ENCODE results near the gene COX20. TPM values are rescaled to one million over a fixed set of nuclear protein-coding genes. Genes with fewer than 3 reads are reported as not detected.

COX20 gene
- total RNA-seq, 4 donors from 2014 or later, result 74.8 to 125 (median 101) TPM

- TF ChIP-seq, protein P1, sequence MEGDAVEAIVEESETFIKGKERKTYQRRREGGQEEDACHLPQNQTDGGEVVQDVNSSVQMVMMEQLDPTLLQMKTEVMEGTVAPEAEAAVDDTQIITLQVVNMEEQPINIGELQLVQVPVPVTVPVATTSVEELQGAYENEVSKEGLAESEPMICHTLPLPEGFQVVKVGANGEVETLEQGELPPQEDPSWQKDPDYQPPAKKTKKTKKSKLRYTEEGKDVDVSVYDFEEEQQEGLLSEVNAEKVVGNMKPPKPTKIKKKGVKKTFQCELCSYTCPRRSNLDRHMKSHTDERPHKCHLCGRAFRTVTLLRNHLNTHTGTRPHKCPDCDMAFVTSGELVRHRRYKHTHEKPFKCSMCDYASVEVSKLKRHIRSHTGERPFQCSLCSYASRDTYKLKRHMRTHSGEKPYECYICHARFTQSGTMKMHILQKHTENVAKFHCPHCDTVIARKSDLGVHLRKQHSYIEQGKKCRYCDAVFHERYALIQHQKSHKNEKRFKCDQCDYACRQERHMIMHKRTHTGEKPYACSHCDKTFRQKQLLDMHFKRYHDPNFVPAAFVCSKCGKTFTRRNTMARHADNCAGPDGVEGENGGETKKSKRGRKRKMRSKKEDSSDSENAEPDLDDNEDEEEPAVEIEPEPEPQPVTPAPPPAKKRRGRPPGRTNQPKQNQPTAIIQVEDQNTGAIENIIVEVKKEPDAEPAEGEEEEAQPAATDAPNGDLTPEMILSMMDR (IDR thresholded peaks at IDR 0.05), result no peak
- TF ChIP-seq EP300 (IDR thresholded peaks at IDR 0.05) (no peak), POLR2AphosphoS5 (IDR thresholded peaks at IDR 0.05) (no peak), POLR2A (IDR thresholded peaks at IDR 0.05; ENCODE audit: low read depth) (no peak)
- Histone ChIP-seq H3K9me3 (no peaks in the 10 kb centered on the region), H3K27me3 (no peaks in the 10 kb centered on the region), H3K27ac (replicated peaks in 1 of 4) (peak overlapping the region; percentile 100), H3K4me1 (peaks cover 11 to 29% (median 25%) of the 10 kb centered on the region in 4 donors), H3K36me3 (peaks cover 0 to 15% (median 2%) of the 10 kb centered on the region in 4 donors), H3K4me3 (no peak overlapping the region)
- intact Hi-C loops (cut with DNase I), result loop anchor here (5.0 kb wide), 1 partner anchor 176 kb away; no protein-coding TSS in a partner anchor
- DNase-seq (ENCODE audit: extremely low spot score), result no peak
- 85% methylated on average over 1 of the region's 1 CpG for WGBS
These were observed 30.9 kb downstream of the COX20 start for GRCh38 chr1:244866355-244866754.

GRCh38 chr1:244868484-244869363 lies 33.3 kb downstream of the COX20 start:
- H3K27ac ChIP-seq (replicated peaks in 1 of 4), result no peak overlapping the region
- no peaks in the 10 kb centered on the region for H3K9me3 ChIP-seq
- no peak for DNase-seq (ENCODE audit: extremely low spot score)
- intact Hi-C loops (cut with DNase I), result loop anchor here (5.0 kb wide), 1 partner anchor 174 kb away; no protein-coding TSS in a partner anchor
- 96% methylated on average over 23 of the region's 23 CpGs for WGBS
- H3K36me3 ChIP-seq, result peaks cover 0 to 5% (median under 1%) of the 10 kb centered on the region in 4 donors
- no peak for TF ChIP-seq EP300 (IDR thresholded peaks at IDR 0.05)
- no peak for TF ChIP-seq POLR2A (IDR thresholded peaks at IDR 0.05; ENCODE audit: low read depth)
- no peak for TF ChIP-seq POLR2AphosphoS5 (IDR thresholded peaks at IDR 0.05)
- TF ChIP-seq, protein P1 (IDR thresholded peaks at IDR 0.05), result no peak
- H3K27me3 ChIP-seq, result no peaks in the 10 kb centered on the region
- peaks cover 4 to 18% (median 17%) of the 10 kb centered on the region in 4 donors for H3K4me1 ChIP-seq
- H3K4me3 ChIP-seq, result no peak overlapping the region

- WGBS, result 94% methylated on average over 12 of the region's 12 CpGs
- H3K4me1 ChIP-seq, result peaks cover 4 to 18% (median 17%) of the 10 kb centered on the region in 4 donors
- no peaks in the 10 kb centered on the region for H3K27me3 ChIP-seq
- intact Hi-C loops (cut with DNase I), result loop anchor here (5.0 kb wide), 1 partner anchor 173 kb away; no protein-coding TSS in a partner anchor
- no peak overlapping the region for H3K4me3 ChIP-seq
- H3K27ac ChIP-seq (replicated peaks in 1 of 4), result no peak overlapping the region
- no peaks in the 10 kb centered on the region for H3K36me3 ChIP-seq
- TF ChIP-seq EP300 (IDR thresholded peaks at IDR 0.05) (no peak), POLR2AphosphoS5 (IDR thresholded peaks at IDR 0.05) (no peak), POLR2A (IDR thresholded peaks at IDR 0.05; ENCODE audit: low read depth) (no peak)
- TF ChIP-seq, protein P1 (IDR thresholded peaks at IDR 0.05), result no peak
- DNase-seq (ENCODE audit: extremely low spot score), result no peak
- no peaks in the 10 kb centered on the region for H3K9me3 ChIP-seq
These were observed 33.9 kb downstream of the COX20 start for GRCh38 chr1:244869364-244869827.

DNA sequence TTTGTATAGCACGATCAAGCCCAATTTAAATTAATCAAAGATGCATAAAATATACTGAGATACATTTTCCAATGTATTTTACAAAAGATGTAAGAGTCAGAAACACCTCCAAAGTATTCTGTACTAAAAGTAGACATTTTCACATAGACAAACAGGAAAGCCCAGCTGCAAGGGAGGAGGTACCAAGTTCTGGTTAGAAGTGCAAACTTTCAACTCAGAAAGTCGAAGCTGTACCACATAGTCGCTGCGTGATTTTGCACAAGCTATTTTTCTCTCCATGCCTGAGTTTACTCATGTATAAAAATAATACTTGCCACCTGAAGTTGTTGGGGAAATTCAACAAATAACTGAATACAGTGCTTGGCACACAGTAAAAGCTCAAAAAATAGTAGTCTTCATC lies 34.5 kb downstream of the COX20 start:
- no peaks in the 10 kb centered on the region for H3K9me3 ChIP-seq

More for the DNA sequence above, 34.5 kb downstream of the COX20 start:
- intact Hi-C loops (cut with DNase I), result loop anchor here (5.0 kb wide), 1 partner anchor 172 kb away; no protein-coding TSS in a partner anchor
- no peak for DNase-seq (ENCODE audit: extremely low spot score)
- no peak overlapping the region for H3K27ac ChIP-seq (replicated peaks in 1 of 4)
- no peaks in the 10 kb centered on the region for H3K36me3 ChIP-seq
- peaks cover 4 to 17% (median 16%) of the 10 kb centered on the region in 4 donors for H3K4me1 ChIP-seq
- H3K4me3 ChIP-seq, result no peak overlapping the region
- 92% methylated on average over 4 of the region's 4 CpGs for WGBS
- H3K27me3 ChIP-seq, result no peaks in the 10 kb centered on the region
- TF ChIP-seq EP300 (IDR thresholded peaks at IDR 0.05), result no peak
- TF ChIP-seq POLR2A (IDR thresholded peaks at IDR 0.05; ENCODE audit: low read depth), result no peak
- no peak for TF ChIP-seq POLR2AphosphoS5 (IDR thresholded peaks at IDR 0.05)
- TF ChIP-seq, protein P1 (IDR thresholded peaks at IDR 0.05), result no peak
